ENCODE data around the gene RET.

GRCh38 chr10:43099928-43100327 is 23.1 kb downstream of the RET start:
- TF ChIP-seq CTCF (IDR thresholded peaks at IDR 0.05 in 4 of 5, conservative IDR thresholded peaks at IDR 0.05 in 1 of 5), result no peak
- no peak for TF ChIP-seq POLR2A (IDR thresholded peaks at IDR 0.05)
